Measurements from ENCODE around the gene RAB3GAP2.

GRCh38 chr1:220151454-220151853, 120.8 kb downstream of the RAB3GAP2 start:
- TF ChIP-seq EZH2 (IDR thresholded peaks at IDR 0.05) (no peak), POLR2AphosphoS5 (IDR thresholded peaks at IDR 0.05; ENCODE audit: borderline replicate concordance, low read depth, low read length) (no peak)

Data from SK-N-MC (cell line).